Myocyte (in vitro differentiated cells): Measurements from ENCODE around the gene CXADR. TPM values are rescaled to one million over a fixed set of nuclear protein-coding genes. Genes with fewer than 3 reads are reported as not detected.

Source experiments
- DNase-seq: peaks from one replicate; pipeline ENCODE4 v3.0.0-alpha.2; 2012; ENCODE audit warnings: low read depth
- total RNA-seq: library from RNA; depleted of rRNA; stranded (reverse); fragments of >200 nt; gene quantifications from 2 replicates; pipeline ENCODE4 v1.2.3, GENCODE V29; 2014

The CXADR gene
- total RNA-seq, 1 donor from 2014 or later: not detected

GRCh38 chr21:17585875-17586450, 73.1 kb downstream of the CXADR start:
- peak; percentile 49 for DNase-seq

- no peak for DNase-seq
These were observed 77.6 kb downstream of the CXADR start for GRCh38 chr21:17590430-17590829.

- DNase-seq: no peak
These were observed 84.8 kb downstream of the CXADR start for GRCh38 chr21:17597680-17598079.

GRCh38 chr21:17598437-17598836, 85.6 kb downstream of the CXADR start:
- DNase-seq: no peak

- peak; percentile 58 for DNase-seq
These were observed 90.0 kb downstream of the CXADR start for GRCh38 chr21:17602874-17603273.

- no peak for DNase-seq
These were observed 94.8 kb downstream of the CXADR start for GRCh38 chr21:17607684-17608083.

GRCh38 chr21:17609681-17610080, 96.8 kb downstream of the CXADR start:
- DNase-seq: no peak

GRCh38 chr21:17610911-17611310, 98.1 kb downstream of the CXADR start:
- DNase-seq: no peak

GRCh38 chr21:17611414-17612022, 98.7 kb downstream of the CXADR start:
- peak; percentile 88 for DNase-seq

GRCh38 chr21:17612023-17612564, 99.3 kb downstream of the CXADR start:
- DNase-seq: no peak

- DNase-seq: peak; percentile 81
These were observed 99.9 kb downstream of the CXADR start, which contains the start of gene BTG3 for GRCh38 chr21:17612565-17613241. TSS of gene BTG3 (minus strand) at chr21:17612901. CDS start at chr21:17609144, 3,757 bp downstream.

GRCh38 chr21:17613242-17613676, 100.4 kb downstream of the CXADR start:
- peak; percentile 22 for DNase-seq

- DNase-seq: no peak
These were observed 104.0 kb downstream of the CXADR start for GRCh38 chr21:17616831-17617230.

- no peak for DNase-seq
These were observed 109.2 kb downstream of the CXADR start for GRCh38 chr21:17622018-17622417.

- DNase-seq: no peak
These were observed 118.4 kb downstream of the CXADR start for GRCh38 chr21:17631195-17631594.

- DNase-seq: no peak
These were observed 123.9 kb downstream of the CXADR start for GRCh38 chr21:17636711-17637110.

- DNase-seq: no peak
These were observed 128.0 kb downstream of the CXADR start for GRCh38 chr21:17640821-17641220.

Other genes with a start within 250 kb of the CXADR start
- gene BTG3, start 99.9 kb downstream of the CXADR start, total RNA-seq: 20.0 and 32.3 TPM in 2 replicates